Epithelial cell of esophagus (primary cell): ENCODE data around the gene PCCA.
A peak's percentile ranks its signal among the peaks of the same experiment; 100 is the strongest.

Experiments used
- DNase-seq: peaks from one replicate; pipeline ENCODE4 v3.0.0; 2010; ENCODE audit warnings: low read depth
- H3K4me3 ChIP-seq: 2 replicates; pipeline ENCODE4 v1.5.1; 2011; ENCODE audit warnings: mild to moderate bottlenecking, low read length, control low read depth
- CTCF ChIP-seq: IDR thresholded peaks from 2 replicates; pipeline ENCODE4 v1.5.1; 2011; ENCODE audit warnings: low read depth, mild to moderate bottlenecking, low read length, control low read depth, inconsistent platforms; ENCODE audit not compliant: insufficient read depth; ENCODE audit errors: missing control alignments

The PCCA gene

DNA sequence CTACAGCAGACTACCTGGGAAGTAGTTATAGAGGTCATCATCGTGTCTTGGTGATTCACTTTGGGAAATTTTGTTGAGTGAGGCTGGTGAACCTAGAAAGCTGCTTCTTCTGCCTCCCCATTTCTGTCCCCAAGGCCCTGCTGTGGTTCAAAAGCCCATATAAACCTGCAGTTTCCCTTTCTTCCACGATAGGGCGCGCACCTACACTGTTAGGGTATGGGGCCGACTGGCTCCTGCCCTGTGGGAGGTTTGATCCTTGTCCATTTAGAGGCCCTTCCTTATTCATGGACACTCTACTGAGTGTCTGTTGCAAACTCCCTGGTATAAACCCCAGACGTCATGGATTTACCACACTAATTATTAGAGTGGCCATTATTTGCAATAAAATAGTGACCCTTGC lies 307.9 kb downstream of the PCCA start:
- no peak for DNase-seq
- no peak overlapping the region for H3K4me3 ChIP-seq
- TF ChIP-seq CTCF = no peak

DNA sequence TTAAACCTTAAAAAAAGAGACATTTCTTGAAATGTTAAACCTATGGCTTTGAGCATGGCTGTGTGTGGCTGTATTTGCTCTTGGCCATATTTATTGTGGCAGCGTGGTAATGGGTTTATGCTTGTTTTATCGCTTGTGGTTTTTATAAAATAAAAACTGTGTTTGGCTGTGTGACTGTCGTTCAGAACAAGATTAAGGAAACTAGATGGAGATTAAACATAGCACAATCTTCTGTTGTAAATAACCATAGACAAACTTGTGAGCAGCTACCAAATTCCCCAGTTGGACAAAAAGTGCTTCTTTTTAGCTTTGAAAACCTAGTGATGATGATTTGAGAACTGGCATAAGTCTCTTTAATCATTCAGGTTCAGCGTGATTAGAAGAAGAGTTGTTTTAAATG lies 308.7 kb downstream of the PCCA start:
- no peak overlapping the region for H3K4me3 ChIP-seq
- no peak for TF ChIP-seq CTCF
- no peak for DNase-seq

DNA sequence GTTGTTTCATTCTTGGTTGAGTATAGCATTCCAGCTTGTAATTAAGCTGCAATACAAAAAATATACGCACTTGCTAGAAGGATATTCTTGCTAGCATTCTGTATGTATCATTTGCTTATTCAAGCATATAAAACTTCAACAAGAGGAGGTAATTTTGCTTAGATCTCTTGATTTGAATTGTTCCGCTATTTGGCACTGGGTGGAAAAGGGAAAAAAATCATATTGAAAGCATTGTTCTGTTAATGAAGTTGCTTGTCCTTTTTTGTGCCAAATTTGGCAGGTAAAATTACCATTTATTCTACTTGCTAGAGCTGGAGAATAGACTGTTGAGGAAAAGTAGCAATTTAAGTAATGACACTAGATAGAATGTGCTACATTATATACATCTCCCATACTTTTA lies 309.5 kb downstream of the PCCA start:
- H3K4me3 ChIP-seq = no peak overlapping the region
- no peak for DNase-seq
- TF ChIP-seq CTCF = no peak

- no peak for DNase-seq
- no peak overlapping the region for H3K4me3 ChIP-seq
- TF ChIP-seq CTCF = no peak
These were observed 310.6 kb downstream of the PCCA start for GRCh38 chr13:100399455-100399854.

DNA sequence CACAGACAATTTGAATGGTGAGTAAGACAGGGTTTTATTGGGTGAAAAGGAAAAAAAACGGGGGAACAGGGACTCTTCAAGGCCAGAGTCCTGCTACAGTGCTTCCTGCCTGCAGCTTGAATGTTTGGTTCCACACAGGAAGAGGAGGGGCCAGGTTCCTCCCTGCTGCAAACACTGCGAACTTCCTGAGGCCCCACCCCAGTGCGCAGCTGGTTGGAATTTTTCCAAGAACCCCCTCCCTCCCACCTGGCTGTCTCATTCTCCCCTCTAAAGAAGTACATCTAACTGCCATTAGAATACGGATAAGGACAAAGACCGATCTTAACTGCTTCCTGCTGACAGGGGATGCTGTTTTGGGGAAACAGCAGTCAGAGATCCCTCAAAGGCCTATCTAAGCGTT lies 314.8 kb downstream of the PCCA start:
- no peak for TF ChIP-seq CTCF
- no peak overlapping the region for H3K4me3 ChIP-seq
- DNase-seq = no peak

- TF ChIP-seq CTCF = no peak
These were observed 320.2 kb downstream of the PCCA start for GRCh38 chr13:100409132-100409531.

DNA sequence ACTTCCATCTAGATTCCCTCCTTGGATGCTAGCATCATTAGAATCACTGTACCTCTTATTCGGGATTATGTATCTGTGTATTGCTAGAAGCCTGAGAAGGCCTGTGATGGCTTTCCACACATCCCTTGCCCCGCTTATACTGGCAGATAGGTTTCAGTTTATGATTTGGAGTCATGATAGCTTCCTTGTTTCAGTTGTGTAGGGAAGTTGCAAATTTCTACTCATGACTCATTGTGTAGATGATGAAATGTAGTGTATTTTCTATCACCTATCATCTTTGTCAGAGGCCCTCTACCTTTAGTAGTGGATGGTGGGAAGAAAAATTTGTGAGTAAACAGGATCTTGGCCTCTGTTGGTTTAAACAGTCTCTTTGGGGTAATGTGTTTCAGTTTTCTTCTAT lies 334.5 kb downstream of the PCCA start:
- no peak for TF ChIP-seq CTCF
- DNase-seq = peak; percentile 71
- H3K4me3 ChIP-seq = no peak overlapping the region

More at GRCh38 chr13:100409132-100409531, 320.2 kb downstream of the PCCA start:
- DNase-seq = no peak
- H3K4me3 ChIP-seq = no peak overlapping the region
